SU-DHL-6 (cell line): ENCODE results near the gene NOX5.

Source experiments
- H2AFZ ChIP-seq: fragments of 200-600 bp; sonication (generic); 2 replicates; pipeline ENCODE4 v1.6.1; 2014; ENCODE audit warnings: low read depth, mild to moderate bottlenecking, moderate library complexity, mixed read lengths, antibody characterized with exemption, low read length; ENCODE audit not compliant: severe bottlenecking
- H3F3A ChIP-seq: fragments of 200-600 bp; shearing (Covaris generic); 2 replicates; pipeline ENCODE4 v1.6.0; 2016; ENCODE audit warnings: antibody characterized with exemption, mild to moderate bottlenecking; ENCODE audit not compliant: insufficient read depth
- H3K27ac ChIP-seq: fragments of 200-600 bp; sonication (generic); 2 replicates; pipeline ENCODE4 v1.5.1; 2016; ENCODE audit warnings: low read depth, mild to moderate bottlenecking, low read length, moderate library complexity, mixed read lengths
- H3K27me3 ChIP-seq: fragments of 200-600 bp; sonication (generic), shearing (Covaris generic); 2 replicates; pipeline ENCODE4 v1.6.0; 2014; ENCODE audit warnings: mild to moderate bottlenecking, low read length
- H3K36me3 ChIP-seq: fragments of 200-600 bp; sonication (generic); 2 replicates; pipeline ENCODE4 v1.6.1; 2014; ENCODE audit warnings: mild to moderate bottlenecking, low read length, mixed read lengths
- H3K4me2 ChIP-seq: fragments of 300-600, 200-600 bp; shearing (Covaris generic), sonication (generic); 2 replicates; pipeline ENCODE4 v1.6.0; 2014; ENCODE audit warnings: low read length, low read depth, mild to moderate bottlenecking; ENCODE audit not compliant: poor library complexity, severe bottlenecking
- H3K4me3 ChIP-seq: fragments of 200-600 bp; sonication (generic); 2 replicates; pipeline ENCODE4 v1.5.1; 2014; ENCODE audit warnings: antibody characterized with exemption, low read length, mild to moderate bottlenecking, mixed read lengths; ENCODE audit not compliant: insufficient read depth, poor library complexity, severe bottlenecking
- H3K79me2 ChIP-seq: fragments of 200-600 bp; sonication (generic); 2 replicates; pipeline ENCODE4 v1.6.1; 2014; ENCODE audit warnings: mild to moderate bottlenecking, low read length, moderate library complexity; ENCODE audit not compliant: insufficient read depth
- H3K9ac ChIP-seq: fragments of 200-600 bp; sonication (generic); 2 replicates; pipeline ENCODE4 v1.7.0; 2014; ENCODE audit warnings: mild to moderate bottlenecking, low read length
- H3K9me2 ChIP-seq: fragments of 200-600 bp; sonication (generic); replicated peaks from 2 replicates; pipeline ENCODE4 v1.6.1; 2014; ENCODE audit warnings: low read length; ENCODE audit not compliant: insufficient read depth
- H3K9me3 ChIP-seq: fragments of 200-600 bp; sonication (generic); 2 replicates; pipeline ENCODE4 v1.6.1; 2014; ENCODE audit warnings: low read length, mixed read lengths; ENCODE audit not compliant: insufficient read depth
- H4K20me1 ChIP-seq: fragments of 200-600 bp; sonication (generic); 2 replicates; pipeline ENCODE4 v1.6.1; 2014; ENCODE audit warnings: low read depth, mild to moderate bottlenecking, antibody characterized with exemption, low read length, moderate library complexity, mixed read lengths
- EZH2phosphoT487 ChIP-seq: fragments of 200-600 bp; sonication (generic), shearing (Covaris generic); conservative IDR thresholded peaks from 2 replicates; pipeline ENCODE4 v1.6.1; 2018; ENCODE audit warnings: mild to moderate bottlenecking, antibody characterized with exemption, low read length, moderate library complexity, mixed read lengths
- TF ChIP-seq, protein P1 (sequence below): fragments of 200-600 bp; sonication (generic); IDR thresholded peaks from one replicate; pipeline ENCODE4 v1.5.1; 2017; ENCODE audit warnings: antibody characterized with exemption, mild to moderate bottlenecking, low read length, moderate library complexity; ENCODE audit not compliant: insufficient read depth, poor library complexity, severe bottlenecking

NOX5 gene

GRCh38 chr15:69046781-69047180 is 32.3 kb downstream of the NOX5 start:
- H3F3A ChIP-seq, result no peaks in the 10 kb centered on the region
- H3K4me3 ChIP-seq, result no peak overlapping the region
- no peak for TF ChIP-seq EZH2phosphoT487
- TF ChIP-seq, protein P1, sequence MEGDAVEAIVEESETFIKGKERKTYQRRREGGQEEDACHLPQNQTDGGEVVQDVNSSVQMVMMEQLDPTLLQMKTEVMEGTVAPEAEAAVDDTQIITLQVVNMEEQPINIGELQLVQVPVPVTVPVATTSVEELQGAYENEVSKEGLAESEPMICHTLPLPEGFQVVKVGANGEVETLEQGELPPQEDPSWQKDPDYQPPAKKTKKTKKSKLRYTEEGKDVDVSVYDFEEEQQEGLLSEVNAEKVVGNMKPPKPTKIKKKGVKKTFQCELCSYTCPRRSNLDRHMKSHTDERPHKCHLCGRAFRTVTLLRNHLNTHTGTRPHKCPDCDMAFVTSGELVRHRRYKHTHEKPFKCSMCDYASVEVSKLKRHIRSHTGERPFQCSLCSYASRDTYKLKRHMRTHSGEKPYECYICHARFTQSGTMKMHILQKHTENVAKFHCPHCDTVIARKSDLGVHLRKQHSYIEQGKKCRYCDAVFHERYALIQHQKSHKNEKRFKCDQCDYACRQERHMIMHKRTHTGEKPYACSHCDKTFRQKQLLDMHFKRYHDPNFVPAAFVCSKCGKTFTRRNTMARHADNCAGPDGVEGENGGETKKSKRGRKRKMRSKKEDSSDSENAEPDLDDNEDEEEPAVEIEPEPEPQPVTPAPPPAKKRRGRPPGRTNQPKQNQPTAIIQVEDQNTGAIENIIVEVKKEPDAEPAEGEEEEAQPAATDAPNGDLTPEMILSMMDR, result no peak
- no peak overlapping the region for H3K27ac ChIP-seq
- no peaks in the 10 kb centered on the region for H3K9me3 ChIP-seq
- no peaks in the 10 kb centered on the region for H4K20me1 ChIP-seq
- no peak overlapping the region for H3K9ac ChIP-seq
- no peak overlapping the region for H3K4me2 ChIP-seq
- no peaks in the 10 kb centered on the region for H3K79me2 ChIP-seq
- no peak overlapping the region for H2AFZ ChIP-seq
- no peaks in the 10 kb centered on the region for H3K9me2 ChIP-seq
- H3K27me3 ChIP-seq, result no peaks in the 10 kb centered on the region
- H3K36me3 ChIP-seq, result no peaks in the 10 kb centered on the region

- H3K4me2 ChIP-seq, result no peak overlapping the region
- no peaks in the 10 kb centered on the region for H3F3A ChIP-seq
- no peaks in the 10 kb centered on the region for H3K27me3 ChIP-seq
- TF ChIP-seq, protein P1, result no peak
- no peak for TF ChIP-seq EZH2phosphoT487
- H3K9ac ChIP-seq, result no peak overlapping the region
- no peak overlapping the region for H3K4me3 ChIP-seq
- no peaks in the 10 kb centered on the region for H3K9me3 ChIP-seq
- H3K27ac ChIP-seq, result no peak overlapping the region
- no peaks in the 10 kb centered on the region for H3K79me2 ChIP-seq
- no peaks in the 10 kb centered on the region for H3K9me2 ChIP-seq
- H2AFZ ChIP-seq, result no peak overlapping the region
- H3K36me3 ChIP-seq, result no peaks in the 10 kb centered on the region
- no peaks in the 10 kb centered on the region for H4K20me1 ChIP-seq
Measured at GRCh38 chr15:69049976-69050375, 35.5 kb downstream of the NOX5 start.

- H3K9me3 ChIP-seq, result no peaks in the 10 kb centered on the region
- no peaks in the 10 kb centered on the region for H3K27me3 ChIP-seq
- no peak overlapping the region for H3K4me2 ChIP-seq
- TF ChIP-seq, protein P1, result no peak
- no peak for TF ChIP-seq EZH2phosphoT487
- H3K36me3 ChIP-seq, result no peaks in the 10 kb centered on the region
- no peak overlapping the region for H2AFZ ChIP-seq
- H3K9me2 ChIP-seq, result no peaks in the 10 kb centered on the region
- no peaks in the 10 kb centered on the region for H3K79me2 ChIP-seq
- H3F3A ChIP-seq, result no peaks in the 10 kb centered on the region
- no peak overlapping the region for H3K27ac ChIP-seq
- no peaks in the 10 kb centered on the region for H4K20me1 ChIP-seq
- H3K9ac ChIP-seq, result no peak overlapping the region
- H3K4me3 ChIP-seq, result no peak overlapping the region
Measured at GRCh38 chr15:69055251-69055650, 40.8 kb downstream of the NOX5 start.

DNA sequence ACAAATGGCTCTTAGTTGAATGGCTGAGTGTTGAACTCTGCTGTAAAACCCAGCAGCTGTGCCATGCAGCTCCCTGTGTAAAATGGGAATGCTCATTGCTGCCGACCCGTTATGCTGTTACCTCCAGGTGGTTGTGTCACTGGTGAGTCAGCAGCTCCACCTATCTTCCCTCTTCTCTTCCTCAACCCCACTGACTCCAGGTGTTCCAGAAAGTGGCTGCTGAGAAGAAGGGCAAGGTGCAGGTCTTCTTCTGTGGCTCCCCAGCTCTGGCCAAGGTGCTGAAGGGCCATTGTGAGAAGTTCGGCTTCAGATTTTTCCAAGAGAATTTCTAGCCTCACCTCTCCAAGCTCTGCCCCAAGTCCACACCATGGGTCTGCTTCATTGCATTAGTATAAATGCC is 41.9 kb downstream of the NOX5 start:
- Histone ChIP-seq H3K9me2 (no peaks in the 10 kb centered on the region), H3K36me3 (no peaks in the 10 kb centered on the region), H3K9me3 (no peaks in the 10 kb centered on the region), H3K27ac (no peak overlapping the region), H4K20me1 (no peaks in the 10 kb centered on the region), H3K4me2 (no peak overlapping the region), H3K27me3 (no peaks in the 10 kb centered on the region), H2AFZ (no peak overlapping the region), H3K79me2 (no peaks in the 10 kb centered on the region), H3K9ac (no peak overlapping the region), H3K4me3 (no peak overlapping the region), H3F3A (no peaks in the 10 kb centered on the region)
- TF ChIP-seq, protein P1, result no peak
- no peak for TF ChIP-seq EZH2phosphoT487
